Lower leg skin (tissue), 4 donors: ENCODE data around the gene MAN1C1. TPM values are rescaled to one million over a fixed set of nuclear protein-coding genes. Genes with fewer than 3 reads are reported as not detected.

Experiments
- DNase-seq, 2 donors: peaks; one replicate each; pipeline ENCODE4 v3.0.0-alpha.2; 2019; ENCODE audit warnings: low spot score in 2 of 2
- H3K4me3 ChIP-seq: fragments of 200-600 bp; sonication (generic); 2 replicates; pipeline ENCODE4 v1.5.1; 2017; ENCODE audit warnings: mild to moderate bottlenecking, low read depth; ENCODE audit not compliant: poor library complexity, severe bottlenecking
- POLR2A ChIP-seq, 2 donors: fragments of 450-650 bp; IDR thresholded peaks; one replicate each; pipeline ENCODE4 v1.6.1; 2016 to 2017; ENCODE audit warnings: antibody characterized with exemption in 2 of 2, mild to moderate bottlenecking in 1 of 2, moderate library complexity in 1 of 2
- WGBS, 2 donors: methylation state at CpG; one replicate each; pipeline ENCODE4 v1.1.5; 2018; 5-methylcytosine and 5-hydroxymethylcytosine counted together
- intact Hi-C: fragments of 100-400 bp; cut with DNase I; formaldehyde crosslinking; loops from one replicate; pipeline ENCODE4 v1.15.0; 2023; ENCODE audit warnings: low total_unique reads
- total RNA-seq, 4 donors: library from RNA; depleted of rRNA; stranded (reverse); fragments of >200 nt; gene quantifications; one replicate each; pipeline ENCODE4 v1.1.0, GENCODE V29; 2016
- TF ChIP-seq, protein P1 (sequence below), 3 donors: fragments of 450-650 bp; IDR thresholded peaks; one replicate each; pipeline ENCODE4 v1.5.1; 2016; ENCODE audit warnings: antibody characterized with exemption in 3 of 3, mild to moderate bottlenecking in 3 of 3, moderate library complexity in 2 of 3

Gene MAN1C1
- total RNA-seq, 4 donors from 2014 or later: 5.9 to 7.3 (median 6.6) TPM

DNA sequence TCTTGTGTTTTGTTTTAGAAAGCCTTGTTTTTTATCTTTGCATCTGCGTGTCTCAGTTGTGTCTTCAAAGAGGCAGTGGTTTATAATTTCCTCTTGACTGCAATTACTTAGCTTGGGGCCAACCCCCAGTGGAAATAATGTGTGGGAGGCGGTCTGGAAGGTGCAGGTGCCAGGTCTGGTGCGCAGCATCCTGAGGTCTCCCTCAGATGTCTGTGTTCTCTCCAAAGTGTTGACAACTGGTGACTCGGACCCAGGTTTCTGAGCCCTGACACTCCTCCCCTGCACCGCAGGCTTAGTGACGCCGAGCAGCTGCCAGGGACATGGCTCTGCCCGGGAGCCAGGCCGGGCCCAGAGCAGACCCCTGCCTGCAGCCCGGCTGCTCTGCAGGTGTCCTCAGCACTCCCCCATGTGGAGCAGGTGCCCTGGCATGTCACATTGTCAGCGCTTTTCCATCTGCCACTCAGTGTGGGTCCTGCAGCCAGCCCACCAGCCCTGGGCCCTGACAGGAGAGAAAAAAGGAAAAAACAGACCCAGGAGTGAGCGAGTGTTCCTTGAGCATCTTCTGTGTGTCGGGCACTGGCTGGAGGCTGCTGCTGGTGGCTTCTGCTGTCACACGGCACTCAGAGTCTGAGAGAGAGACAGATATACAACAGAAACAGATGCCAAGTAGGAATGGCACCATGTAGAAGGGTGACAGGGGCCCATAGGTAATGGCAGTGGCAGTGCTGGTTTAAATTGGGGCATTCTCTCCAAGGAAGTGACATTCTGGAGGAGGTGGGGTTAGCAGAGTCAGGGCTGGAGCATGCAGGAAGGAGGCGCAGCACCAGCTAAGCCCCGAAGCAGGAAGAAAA, 158.6 kb downstream of the MAN1C1 start:
- no peak overlapping the region for H3K4me3 ChIP-seq
- WGBS, 2 donors: 70 to 76% methylated on average over 16 of the region's 16 CpGs
- intact Hi-C loops: no loop called here
- DNase-seq: no peak
- TF ChIP-seq, protein P1, sequence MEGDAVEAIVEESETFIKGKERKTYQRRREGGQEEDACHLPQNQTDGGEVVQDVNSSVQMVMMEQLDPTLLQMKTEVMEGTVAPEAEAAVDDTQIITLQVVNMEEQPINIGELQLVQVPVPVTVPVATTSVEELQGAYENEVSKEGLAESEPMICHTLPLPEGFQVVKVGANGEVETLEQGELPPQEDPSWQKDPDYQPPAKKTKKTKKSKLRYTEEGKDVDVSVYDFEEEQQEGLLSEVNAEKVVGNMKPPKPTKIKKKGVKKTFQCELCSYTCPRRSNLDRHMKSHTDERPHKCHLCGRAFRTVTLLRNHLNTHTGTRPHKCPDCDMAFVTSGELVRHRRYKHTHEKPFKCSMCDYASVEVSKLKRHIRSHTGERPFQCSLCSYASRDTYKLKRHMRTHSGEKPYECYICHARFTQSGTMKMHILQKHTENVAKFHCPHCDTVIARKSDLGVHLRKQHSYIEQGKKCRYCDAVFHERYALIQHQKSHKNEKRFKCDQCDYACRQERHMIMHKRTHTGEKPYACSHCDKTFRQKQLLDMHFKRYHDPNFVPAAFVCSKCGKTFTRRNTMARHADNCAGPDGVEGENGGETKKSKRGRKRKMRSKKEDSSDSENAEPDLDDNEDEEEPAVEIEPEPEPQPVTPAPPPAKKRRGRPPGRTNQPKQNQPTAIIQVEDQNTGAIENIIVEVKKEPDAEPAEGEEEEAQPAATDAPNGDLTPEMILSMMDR (IDR thresholded peaks at IDR 0.05): no peak
- no peak for TF ChIP-seq POLR2A (IDR thresholded peaks at IDR 0.05)

DNA sequence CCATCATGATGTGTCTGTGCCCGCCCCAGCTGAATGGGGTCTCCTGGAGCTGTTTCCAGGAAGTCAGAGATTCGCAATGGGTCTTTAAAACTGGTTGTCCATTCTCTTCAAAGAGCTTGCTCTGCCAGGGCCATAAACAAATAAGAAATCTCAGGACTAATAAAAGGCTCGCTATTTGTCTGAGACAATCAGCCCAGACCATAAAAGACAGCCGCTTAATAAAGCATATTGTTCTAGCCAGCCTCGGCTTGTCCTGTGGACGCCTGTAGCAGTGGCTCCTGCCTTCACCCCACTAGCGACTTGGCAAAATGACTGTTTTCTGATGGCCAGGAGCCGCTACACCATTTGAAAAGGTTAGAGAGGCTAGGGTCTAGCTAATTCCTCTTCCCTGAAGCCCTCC, 162.8 kb downstream of the MAN1C1 start:
- no peak for DNase-seq
- no peak overlapping the region for H3K4me3 ChIP-seq
- WGBS, 2 donors: 85 to 87% methylated on average over 8 of the region's 8 CpGs
- intact Hi-C loops: no loop called here
- no peak for TF ChIP-seq POLR2A (IDR thresholded peaks at IDR 0.05)
- TF ChIP-seq, protein P1 (IDR thresholded peaks at IDR 0.05): no peak

DNA sequence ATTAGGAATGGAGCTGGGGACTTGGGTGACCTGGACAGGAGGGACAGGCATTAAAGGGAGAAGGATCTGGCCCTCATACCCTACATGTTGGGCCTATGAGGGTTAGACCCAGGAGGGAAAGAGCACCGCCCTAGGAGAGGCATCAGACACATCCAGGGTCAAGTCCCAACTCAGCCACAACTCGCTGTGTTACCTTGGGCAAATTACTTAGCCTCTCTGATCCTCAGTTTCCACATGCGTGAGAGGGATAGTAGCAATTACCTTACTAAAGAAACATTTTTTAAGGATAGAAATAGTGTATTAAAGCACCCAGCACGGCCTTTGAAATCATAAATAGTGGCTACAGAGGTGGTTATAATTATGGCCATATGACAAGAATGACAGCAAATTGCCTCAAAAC, 163.3 kb downstream of the MAN1C1 start:
- 95 to 97% methylated on average over 4 of the region's 4 CpGs for WGBS, 2 donors
- TF ChIP-seq POLR2A (IDR thresholded peaks at IDR 0.05): no peak
- TF ChIP-seq, protein P1 (IDR thresholded peaks at IDR 0.05): no peak
- intact Hi-C loops: no loop called here
- no peak overlapping the region for H3K4me3 ChIP-seq
- DNase-seq: no peak

DNA sequence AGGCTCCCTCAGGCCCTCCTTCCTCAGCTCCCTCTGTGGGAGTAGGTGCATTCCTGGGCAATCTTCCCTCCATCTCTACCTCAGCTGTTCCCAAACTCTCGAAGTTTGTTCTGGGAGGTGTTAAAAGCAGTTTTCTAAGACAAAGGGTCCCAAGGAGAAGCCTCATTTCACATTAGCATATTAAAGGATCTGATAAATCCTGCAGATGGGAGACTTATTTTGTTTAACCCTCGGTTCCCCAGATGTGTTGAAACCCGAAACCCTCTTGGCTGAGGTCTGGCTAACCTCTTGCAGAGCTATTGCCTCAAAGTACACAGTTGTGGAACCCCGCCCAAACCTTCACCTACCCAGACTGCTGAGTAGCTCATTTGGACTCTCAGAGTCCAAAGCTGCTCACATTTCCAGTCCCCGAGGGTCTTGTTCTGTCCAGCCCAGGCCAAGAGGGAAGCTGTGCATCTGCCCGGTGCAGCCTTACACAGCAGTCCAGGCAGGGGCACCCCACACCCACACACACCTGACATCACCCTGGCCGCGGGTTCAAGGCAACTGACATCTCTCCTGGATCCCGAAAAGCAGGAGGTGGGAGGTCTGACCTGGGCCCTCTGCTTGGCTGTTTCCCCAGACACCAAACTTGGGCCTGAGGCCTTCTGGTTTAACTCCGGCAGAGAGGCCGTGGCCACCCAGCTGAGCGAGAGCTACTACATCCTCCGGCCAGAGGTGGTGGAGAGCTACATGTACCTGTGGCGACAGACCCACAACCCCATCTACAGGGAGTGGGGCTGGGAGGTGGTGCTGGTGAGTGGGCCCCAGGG, 163.9 kb downstream of the MAN1C1 start:
- 74 to 80% methylated on average over 12 to 13 of the region's 14 CpGs for WGBS, 2 donors
- intact Hi-C loops: no loop called here
- no peak overlapping the region for H3K4me3 ChIP-seq
- DNase-seq: no peak
- TF ChIP-seq, protein P1 (IDR thresholded peaks at IDR 0.05): no peak
- no peak for TF ChIP-seq POLR2A (IDR thresholded peaks at IDR 0.05)

DNA sequence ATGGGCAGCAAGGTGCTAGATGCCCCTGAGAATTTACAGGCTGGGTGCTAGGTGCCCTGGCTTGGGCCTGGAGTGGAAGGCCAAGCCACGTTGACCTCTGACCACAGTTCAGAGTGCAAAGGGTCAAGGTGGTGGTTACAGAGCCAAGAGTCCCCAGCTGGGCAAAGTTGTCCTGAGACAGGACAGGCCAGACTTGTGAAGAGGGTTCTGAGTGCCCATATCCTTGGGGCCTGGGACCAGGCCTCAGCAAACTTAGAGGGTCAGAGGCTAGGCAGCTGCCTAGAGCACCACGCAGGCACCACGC, 164.5 kb downstream of the MAN1C1 start:
- WGBS, 2 donors: 88 to 96% methylated on average over 3 of the region's 3 CpGs

More for the DNA sequence above, 164.5 kb downstream of the MAN1C1 start:
- TF ChIP-seq, protein P1 (IDR thresholded peaks at IDR 0.05): no peak
- TF ChIP-seq POLR2A (IDR thresholded peaks at IDR 0.05): no peak
- H3K4me3 ChIP-seq: no peak overlapping the region
- DNase-seq: no peak
- intact Hi-C loops: no loop called here
